AG08396 (cell line): ENCODE results near the gene EFNB2.

Source experiments
- DNase-seq: peaks from one replicate; pipeline ENCODE4 v3.0.0; 2012; ENCODE audit warnings: low spot score, mixed read lengths

EFNB2 gene

DNA sequence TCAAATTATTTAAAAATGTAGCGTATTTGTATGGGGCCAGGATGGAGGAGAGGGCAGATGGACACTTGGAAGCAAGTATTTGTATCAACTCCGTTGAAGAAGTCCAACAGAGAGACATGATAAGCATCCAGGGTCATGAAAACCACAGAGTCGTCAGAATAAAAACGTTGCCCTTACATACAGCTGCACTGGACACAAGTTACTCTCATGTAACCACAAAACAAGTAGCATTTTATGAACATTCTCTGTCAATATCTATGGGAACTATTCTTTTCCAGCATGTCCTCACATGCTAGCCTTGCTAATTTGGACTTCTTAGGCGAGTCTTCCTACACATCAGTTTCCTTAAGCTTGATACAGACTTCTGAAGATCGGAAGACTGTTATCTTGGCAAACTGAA, 35.0 kb downstream of the EFNB2 start:
- DNase-seq: no peak

DNA sequence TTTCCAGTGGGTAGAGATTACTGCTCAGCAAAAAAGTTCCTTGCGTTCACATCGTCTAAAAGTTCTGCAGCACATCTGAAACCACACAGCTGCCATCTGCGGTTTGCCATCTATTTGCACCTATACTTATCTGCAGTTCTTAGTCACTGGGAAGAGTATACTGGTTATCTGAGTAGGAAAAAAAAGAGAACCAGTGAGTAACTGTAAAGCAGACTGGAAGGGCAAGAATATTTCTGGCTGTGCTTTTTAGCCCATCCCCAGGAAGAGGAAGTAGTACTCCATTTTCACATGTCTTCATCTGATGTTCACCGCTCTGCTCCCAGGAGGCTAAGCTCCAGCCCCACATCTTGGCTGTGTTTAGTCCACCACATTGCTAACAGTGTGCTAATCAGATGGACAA, 35.6 kb downstream of the EFNB2 start:
- no peak for DNase-seq

DNA sequence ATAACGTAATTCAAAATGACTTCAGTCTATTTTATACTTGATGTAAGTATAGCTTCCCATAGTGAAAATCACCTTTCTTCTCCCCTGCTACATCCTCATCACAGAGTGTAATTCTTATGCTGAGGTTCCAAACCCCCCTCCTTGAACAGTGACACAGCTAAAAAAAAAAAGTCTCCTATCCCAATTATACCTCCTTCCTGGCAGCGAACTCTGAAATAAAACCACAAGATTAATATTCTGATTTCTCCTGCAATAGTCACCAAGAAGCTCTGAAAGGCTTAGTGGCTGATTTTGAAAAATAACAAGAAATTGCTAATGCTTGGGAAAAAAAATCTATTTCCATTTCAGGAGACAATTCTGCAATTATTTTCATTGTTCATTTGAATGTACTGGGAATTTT, 36.3 kb downstream of the EFNB2 start:
- DNase-seq: no peak

DNA sequence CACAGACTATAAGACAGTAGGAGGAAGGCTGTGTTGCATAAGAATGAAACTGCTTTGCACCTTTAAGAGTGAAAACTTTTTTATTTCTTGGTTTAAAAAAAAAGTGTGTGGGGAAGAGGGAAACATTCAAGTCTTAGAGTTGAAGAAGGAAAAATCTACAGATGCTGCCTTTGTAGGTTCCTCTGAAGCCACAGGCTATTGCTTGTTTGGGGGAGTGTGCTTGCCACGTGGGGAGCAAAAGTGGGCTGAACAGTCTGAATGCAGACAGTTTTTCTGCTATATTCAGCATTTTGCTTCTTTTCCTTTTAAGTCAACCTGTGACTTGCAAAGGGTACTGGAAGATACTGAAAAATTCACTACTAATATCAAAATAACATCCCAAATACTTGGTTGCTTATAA, 36.9 kb downstream of the EFNB2 start:
- DNase-seq: no peak

DNA sequence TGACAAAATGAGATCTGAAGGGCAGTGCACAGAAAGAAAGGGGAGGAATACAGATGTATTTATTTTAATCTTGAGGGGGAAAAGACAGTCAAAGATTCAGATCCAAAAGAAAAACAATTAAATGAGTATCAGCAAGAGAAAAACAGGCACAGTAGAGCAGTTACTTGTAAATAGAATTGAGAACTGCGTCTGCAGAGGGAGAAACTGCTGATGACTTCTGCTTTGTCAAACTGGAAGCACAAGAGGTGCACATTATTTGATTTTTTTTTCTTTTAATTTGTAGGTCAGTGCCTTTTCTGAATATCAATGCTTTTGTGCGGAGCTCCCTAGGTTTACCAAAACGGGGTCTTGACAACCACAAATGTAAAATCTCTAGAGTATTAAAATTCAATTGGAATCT, 37.3 kb downstream of the EFNB2 start:
- no peak for DNase-seq

DNA sequence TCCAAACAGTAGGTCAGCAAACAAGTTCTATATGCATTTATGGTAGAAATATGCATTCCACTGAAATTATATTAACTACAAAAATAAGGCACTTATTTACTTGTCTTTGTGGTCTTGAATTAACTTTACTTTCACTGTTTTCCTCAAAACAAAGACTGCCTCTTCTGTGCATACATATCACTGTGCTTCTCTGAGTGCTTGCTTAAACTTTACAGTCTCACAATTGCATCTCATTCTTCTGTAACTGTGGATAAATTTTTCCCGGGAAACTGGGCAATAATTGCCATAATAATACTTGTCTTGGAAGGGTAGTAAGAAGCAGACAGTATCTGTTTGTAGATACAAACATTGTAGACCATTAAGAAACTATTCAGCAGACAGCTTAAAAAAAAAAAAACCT, 38.4 kb downstream of the EFNB2 start:
- DNase-seq: no peak

DNA sequence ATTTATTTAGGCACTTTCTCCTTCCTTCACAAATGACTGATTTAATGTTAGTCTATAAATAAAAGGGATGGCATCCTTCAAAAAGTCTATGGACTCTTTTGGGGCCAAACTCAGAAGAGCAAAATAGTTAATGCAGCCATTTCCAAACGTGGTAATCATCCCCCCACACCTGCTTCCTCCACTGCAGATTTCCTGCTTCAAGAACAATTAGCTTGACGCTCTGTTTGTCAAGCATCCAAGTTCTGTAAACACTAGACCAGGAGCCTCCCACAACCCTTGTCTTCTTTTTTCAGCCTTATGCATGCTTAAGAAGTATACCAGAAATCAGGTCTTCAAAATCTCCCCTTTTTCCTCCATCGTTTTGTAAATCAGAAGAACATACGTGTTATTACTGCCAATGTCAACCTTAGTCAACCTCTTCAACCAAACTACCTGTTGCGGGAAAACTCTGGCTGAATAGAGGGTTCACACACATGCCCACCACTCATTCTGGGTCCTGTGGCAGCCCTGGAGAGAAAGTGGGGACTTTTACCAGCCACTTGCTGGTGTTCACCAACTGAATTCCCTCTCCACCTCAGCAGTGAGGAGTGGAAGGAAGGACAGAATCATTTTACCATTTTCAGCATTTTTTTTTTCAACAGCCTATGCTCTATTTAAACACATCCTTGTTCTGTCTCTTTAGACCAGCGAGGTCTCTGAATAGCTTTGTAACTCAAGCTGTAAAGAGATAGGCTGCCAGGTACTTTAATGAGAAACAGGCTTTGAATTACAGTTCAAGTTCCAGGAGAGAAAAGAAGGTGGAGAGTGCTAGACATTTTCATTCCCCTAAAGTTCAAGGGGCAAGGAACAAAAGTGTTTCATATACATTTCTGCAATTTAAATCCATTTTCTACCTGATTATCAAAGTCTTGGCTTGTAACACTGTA, 39.1 kb downstream of the EFNB2 start:
- DNase-seq: no peak

DNA sequence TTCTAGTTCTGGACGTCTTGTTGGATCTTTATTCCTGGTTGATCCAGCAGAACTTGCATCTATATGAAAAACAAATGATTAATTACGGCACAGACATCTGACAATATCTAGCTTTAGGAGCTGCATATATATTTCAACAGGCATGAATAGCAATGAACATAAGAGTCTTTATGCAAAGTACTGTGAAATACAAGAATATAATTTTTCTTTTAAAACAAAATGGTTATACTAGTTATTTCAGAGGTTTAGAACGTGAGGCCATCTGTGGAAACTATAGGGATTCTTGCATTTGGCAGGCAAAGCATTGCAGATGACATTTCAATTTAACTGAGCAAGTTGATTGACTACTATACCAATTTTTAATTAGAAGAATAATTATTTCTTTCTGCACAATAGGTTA, 40.5 kb downstream of the EFNB2 start:
- no peak for DNase-seq

DNA sequence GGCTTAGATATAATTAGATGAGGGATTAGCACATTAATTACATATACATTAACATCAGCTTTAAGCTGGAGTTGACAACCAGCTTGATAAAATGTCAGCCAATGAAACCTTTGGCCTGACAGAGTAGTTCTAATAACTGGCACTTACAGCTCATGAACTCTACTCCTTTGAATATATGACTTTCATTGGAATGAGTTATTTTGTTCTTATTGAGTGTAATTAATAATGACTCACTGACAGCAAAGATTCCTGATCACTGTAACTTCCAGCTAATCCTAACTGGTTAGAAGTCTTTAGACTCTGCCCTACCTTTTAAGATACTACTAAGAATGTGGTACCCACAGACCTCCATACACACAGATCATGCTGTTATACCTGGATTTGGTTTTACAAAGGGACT, 41.0 kb downstream of the EFNB2 start:
- no peak for DNase-seq

DNA sequence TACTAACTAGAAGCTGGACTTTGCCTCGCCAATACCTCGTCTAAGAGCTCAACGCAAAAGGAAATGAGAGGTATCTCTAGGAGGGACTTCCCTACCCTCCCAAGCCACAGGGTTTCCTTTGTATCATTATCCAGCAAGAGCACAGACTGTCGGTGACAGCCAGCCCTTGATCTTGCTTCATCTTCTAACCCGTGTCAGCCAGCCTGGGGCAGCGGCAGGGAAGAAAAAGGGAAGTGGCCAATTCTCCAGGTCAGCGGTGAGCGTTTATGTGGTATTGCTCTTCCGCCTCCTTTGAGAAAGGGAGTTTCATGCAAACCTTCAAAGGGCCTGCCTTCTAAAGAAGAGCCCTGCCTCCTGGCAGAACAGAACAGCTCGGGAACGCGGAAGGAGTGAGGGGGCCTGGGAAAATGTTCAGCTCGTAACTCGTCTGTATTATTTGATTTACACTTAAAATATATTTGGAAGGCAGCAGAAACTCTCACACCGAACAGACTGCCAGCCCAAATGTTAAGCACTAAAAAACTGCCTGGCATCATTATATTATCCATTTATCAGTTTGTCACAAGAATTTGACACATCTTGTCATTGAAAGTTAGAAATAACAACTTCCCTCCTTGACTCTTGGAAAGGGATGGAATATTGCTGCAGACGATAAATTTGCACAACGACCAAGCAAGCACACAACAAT, 41.8 kb downstream of the EFNB2 start:
- no peak for DNase-seq

DNA sequence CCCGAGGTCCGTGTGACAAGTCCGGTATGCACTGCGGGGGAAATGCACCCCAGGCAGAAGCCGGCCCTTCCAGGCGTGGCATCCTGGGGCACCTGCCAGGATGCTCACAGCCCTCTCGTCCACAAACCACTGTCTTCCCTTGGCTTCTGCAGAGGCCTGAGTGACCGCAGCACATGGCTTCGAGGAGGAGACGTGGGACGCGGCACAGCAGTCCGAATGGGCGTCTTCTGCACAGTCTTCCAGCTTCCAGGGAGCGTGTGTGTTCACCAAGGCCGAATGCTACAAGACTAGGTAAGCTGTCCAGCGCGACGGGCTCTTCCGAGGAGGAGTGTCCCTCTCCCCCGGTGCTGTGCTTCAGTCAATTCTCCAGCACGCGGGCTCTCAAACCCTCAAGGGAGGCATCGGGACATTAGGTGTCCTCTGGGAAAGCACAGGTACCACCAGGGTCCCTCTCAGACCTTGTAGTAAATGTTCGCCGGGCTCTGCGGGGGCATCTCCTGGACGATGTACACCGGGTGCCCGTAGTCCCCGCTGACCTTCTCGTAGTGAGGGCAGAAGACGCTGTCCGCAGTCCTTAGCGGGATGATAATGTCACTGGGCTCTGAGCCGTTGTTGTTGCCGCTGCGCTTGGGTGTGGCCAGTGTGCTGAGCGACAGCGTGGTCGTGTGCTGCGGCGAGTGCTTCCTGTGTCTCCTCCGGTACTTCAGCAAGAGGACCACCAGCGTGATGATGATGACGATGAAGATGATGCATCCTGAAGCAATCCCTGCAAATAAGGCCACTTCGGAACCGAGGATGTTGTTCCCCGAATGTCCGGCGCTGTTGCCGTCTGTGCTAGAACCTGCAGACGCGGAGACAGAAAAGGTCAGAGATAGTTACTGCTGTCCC, 42.6 kb downstream of the EFNB2 start:
- no peak for DNase-seq

DNA sequence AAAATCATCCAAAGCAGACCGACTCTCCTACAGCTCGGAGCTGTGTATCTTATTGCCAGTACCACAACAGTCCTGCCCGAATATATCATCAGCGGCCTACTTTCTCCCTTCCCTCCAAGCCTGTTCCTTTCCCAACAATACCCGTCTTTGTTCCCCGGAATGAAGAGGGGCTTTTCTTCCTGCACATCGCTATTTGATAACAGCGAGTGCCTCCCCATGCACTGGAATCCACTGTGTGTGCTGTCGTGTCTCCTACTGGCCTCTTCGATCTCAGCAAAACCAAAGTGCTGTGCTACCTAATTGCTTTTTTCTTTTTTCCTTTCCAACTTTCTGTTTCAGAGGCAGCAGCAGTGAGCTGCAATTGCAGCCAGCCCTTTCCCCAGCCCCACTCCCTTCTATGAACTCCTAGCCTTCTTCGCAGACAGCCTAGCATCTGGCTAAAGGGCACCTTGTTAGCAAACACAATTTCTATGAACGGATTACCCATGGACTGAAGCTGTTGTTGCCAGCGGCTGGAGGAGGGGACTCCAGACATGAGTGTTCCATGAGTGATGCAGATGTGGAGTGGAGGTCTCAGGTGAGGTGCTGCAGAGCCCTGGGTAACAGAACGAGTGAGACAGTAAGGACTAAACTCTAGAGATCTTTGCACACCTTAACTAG, 43.4 kb downstream of the EFNB2 start:
- DNase-seq: no peak

DNA sequence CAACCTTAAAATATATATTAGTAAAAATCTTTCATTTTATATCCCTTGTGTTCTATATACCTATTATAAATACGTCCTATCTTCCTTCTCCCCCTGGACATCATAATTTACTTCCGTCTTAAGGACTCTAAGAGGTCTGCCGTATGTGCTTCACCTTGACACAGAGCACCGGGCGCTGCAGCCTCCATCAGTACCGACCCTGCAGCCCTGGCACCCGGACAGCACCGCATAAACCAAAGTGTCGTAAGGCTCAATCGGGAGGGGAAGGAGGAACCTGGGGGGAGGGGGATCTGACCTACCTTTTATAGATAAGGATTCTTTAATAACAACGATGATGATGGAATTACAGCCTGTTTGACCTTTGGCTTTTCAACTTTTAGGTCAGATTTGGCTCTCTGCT, 44.0 kb downstream of the EFNB2 start:
- no peak for DNase-seq

DNA sequence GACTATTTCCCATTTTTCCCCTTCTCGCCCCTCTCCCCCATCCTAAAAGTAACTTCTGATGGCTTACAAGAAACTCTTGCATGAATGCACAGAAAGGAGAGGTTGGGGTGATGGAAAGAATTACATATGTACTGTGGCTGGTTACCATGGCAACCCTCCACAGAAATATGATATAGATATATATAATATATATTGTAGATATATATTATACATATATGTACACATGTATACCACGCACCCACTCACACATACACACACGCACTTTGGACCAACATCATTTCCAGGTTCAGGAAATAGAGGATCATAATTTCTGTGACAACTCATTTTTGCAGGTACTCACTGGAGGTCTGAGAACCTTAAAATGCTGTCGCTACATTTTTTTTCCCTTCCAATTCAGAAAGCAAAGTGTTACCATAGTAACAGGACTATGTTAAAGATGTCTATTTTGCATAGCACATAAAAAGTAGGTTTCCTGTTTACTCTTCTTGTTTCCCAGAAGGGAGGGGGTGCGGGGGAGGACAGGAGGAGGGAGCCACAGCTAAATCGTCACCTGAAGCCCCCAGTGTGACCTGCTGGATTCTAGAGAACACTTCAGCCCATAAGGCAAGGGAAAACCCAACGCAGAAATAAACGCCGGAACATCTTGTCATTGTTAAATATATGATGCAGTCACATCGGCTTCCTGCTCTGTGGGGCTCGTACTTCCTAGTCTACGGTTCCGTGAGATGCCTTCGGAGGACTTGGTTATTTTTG, 44.7 kb downstream of the EFNB2 start:
- DNase-seq: no peak

DNA sequence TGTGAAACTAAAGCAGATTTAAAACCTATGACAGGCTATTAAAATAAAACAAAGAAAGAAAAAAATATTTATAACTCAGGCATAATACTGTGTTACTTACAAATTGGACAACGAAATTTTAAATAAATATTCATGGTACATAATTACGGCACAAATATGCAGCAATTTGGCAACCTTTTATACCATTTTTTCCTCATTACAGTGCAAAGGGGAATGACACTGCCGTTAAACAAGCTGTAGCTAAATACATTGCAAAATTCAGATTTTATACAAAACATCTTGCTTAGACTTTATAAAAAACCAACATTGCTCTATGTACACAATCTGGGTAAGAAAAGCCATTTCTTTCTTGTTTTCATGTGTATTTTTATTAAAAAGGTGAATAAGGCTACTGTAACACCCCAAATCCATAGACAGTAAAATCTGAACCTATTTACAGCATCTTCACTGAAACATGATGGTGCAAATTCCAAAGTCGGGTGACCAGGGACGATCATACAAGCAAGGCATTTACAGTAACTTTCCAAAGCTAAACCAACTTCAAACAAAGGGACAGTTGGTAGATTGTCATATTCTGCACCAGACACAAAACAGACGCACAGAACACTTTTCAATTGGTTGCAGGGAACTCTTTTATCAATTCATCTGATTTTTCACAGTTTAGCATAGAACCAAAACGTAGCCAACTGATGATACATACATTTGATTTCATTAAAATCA, 45.5 kb downstream of the EFNB2 start:
- DNase-seq: no peak

DNA sequence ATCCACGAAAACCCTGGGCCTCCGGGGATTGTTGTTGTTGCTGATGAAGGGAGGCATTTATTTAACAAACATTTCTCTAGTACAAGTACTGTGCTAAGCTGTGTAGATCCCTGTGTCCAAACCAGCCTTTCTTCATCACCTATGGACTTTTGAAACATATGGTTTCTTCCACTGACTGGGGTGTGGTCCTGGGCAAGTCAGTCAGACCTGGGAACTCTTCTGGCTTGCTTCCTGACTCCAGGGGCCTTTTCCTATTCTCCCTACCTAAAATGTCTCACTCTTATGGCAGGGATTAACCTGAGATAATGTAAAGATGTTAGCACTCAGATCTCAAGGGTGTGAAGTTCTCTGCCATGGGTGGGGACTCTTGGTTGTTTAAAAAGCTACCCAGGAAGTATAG, 46.8 kb downstream of the EFNB2 start:
- DNase-seq: no peak

DNA sequence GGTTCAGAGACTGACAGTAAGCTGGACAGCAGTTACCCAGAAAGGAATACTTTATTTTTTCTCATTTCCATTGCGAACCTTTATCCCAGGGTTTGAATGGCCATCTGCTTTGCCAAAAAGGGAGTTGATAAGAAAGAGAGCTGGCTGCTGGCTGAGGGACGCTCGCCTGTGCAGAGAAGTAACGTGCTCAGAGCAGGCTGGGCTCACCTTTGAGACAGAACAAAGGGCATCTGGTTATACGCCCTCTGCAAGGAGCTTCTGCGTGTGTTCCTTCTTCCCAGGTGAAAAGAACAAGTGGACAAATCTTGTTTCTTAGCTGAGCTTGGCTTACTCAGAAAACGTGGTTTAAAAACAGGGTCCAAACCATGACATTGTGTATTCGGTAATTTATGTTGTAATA, 47.4 kb downstream of the EFNB2 start:
- DNase-seq: no peak

DNA sequence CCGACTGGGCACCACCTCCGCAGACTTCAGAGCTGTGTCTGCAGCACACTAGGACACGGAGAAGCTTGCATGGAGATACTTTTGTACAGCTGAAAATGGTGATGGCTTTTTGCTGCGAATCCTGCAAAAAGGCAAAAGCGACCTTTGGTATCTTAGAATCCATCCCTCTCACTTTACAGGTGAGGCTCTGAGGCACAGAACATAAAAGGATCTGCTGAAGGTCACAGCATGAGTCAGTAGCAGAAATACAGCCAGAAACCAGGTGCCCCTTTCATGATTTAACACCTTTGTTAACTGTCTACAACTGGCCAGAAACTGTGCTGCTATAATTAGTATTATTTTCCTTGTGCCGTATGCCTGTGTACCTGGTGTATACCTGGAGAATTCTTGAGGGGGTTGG, 48.3 kb downstream of the EFNB2 start:
- no peak for DNase-seq

DNA sequence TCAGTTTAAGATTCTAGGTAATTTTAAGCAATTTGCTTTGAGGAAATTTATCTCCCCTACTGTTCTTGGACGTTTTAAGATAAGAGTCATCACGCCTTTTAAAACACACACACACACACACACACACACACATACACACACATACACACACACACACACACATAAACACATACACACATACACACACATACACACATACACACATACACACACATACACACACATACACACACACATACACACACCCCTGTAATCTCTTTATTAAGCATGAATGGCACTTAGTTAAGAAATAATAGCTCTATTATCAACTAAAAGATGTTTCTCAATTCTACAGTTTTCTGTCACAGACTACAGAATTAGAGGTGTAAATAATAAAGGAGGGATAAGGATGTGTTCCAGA, 49.2 kb downstream of the EFNB2 start:
- DNase-seq: no peak

DNA sequence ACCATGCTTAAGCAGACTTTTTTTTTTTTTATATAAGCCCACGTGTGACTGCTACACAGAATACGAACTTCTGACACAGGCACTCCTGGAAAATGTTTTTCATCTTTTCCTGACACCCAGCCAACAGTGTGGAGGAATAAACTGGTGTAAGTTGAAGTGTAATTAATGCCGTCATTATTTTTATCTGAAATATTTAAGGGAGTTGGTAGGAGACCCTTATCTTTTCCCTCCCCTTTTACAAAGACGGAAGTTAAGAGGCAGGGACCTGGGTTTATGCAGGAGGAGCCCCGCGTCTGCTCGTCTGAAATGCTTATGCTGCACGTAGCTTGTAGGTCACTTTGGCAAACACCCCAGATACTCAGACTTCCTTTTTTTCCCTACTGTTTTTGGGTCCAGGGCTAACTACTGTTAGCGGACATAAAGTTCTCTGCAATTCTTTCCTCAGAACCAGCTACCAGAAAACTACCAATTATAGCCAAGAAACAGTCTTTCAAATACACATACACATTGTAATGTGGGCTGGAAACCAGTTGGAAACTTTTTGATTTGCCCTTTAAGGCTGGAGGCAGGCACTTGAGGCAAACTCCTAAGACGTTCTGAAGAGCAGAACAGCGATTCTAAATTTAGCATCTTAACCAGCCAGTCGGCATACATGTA, 50.8 kb downstream of the EFNB2 start:
- DNase-seq: no peak
